Measurements from ENCODE around the gene HEXA.

HEXA gene

GRCh38 chr15:72323752-72324151 is 52.1 kb downstream of the HEXA start:
- no peak overlapping the region for H3K4me3 ChIP-seq (ENCODE audit: low read length)
- no peak for DNase-seq (ENCODE audit: low read depth)
- TF ChIP-seq CTCF (conservative IDR thresholded peaks at IDR 0.05; ENCODE audit: low read depth, low read length), result no peak

- TF ChIP-seq CTCF (conservative IDR thresholded peaks at IDR 0.05; ENCODE audit: low read depth, low read length), result no peak
- peak; percentile 67 for DNase-seq (ENCODE audit: low read depth)
Observed at GRCh38 chr15:72319985-72320671, 55.7 kb downstream of the HEXA start, which contains the start of gene CELF6. TSS of gene CELF6 (minus strand) at chr15:72320157. CDS start at chr15:72319874, 283 bp downstream.

GRCh38 chr15:72319360-72319984 is 56.3 kb downstream of the HEXA start:
- H3K4me3 ChIP-seq (ENCODE audit: low read length), result no peak overlapping the region
- no peak for DNase-seq (ENCODE audit: low read depth)
- no peak for TF ChIP-seq CTCF (conservative IDR thresholded peaks at IDR 0.05; ENCODE audit: low read depth, low read length)

More at GRCh38 chr15:72319985-72320671, 55.7 kb downstream of the HEXA start, which contains the start of gene CELF6:
- H3K4me3 ChIP-seq (ENCODE audit: low read length), result peak within 1 kb of the TSS; percentile 51

GRCh38 chr15:72318408-72318942 is 57.3 kb downstream of the HEXA start:
- H3K4me3 ChIP-seq (ENCODE audit: low read length), result no peak overlapping the region
- no peak for TF ChIP-seq CTCF (conservative IDR thresholded peaks at IDR 0.05; ENCODE audit: low read depth, low read length)
- no peak for DNase-seq (ENCODE audit: low read depth)

- no peak overlapping the region for H3K4me3 ChIP-seq (ENCODE audit: low read length)
- DNase-seq (ENCODE audit: low read depth), result peak; percentile 92
- TF ChIP-seq CTCF (conservative IDR thresholded peaks at IDR 0.05; ENCODE audit: low read depth, low read length), result no peak
Observed at GRCh38 chr15:72315706-72316370, 60.0 kb downstream of the HEXA start.

- TF ChIP-seq CTCF (conservative IDR thresholded peaks at IDR 0.05; ENCODE audit: low read depth, low read length), result no peak
- H3K4me3 ChIP-seq (ENCODE audit: low read length), result no peak overlapping the region
- no peak for DNase-seq (ENCODE audit: low read depth)
Observed at GRCh38 chr15:72313881-72314280, 61.9 kb downstream of the HEXA start.
